Frontal cortex (tissue), 4 donors: ENCODE measurements around the gene NEDD4L. TPM values are rescaled to one million over a fixed set of nuclear protein-coding genes. Genes with fewer than 3 reads are reported as not detected.

Source experiments
- DNase-seq, 2 donors: peaks; one replicate each; pipeline ENCODE4 v3.0.0; 2012; ENCODE audit warnings: low spot score in 2 of 2
- FAIRE-seq: peaks from 2 replicates; lab custom pipeline; 2012; peaks lifted over from hg19 to GRCh38; lab: Jason Lieb, UNC
- total RNA-seq: library from RNA; depleted of rRNA; stranded (reverse); fragments of >200 nt; gene quantifications from one replicate; pipeline ENCODE4 v1.2.3, GENCODE V29; 2014
- donor health status: control.
- donor health status: control.
- donor health status: control.

Gene NEDD4L
- total RNA-seq, 1 donor from 2014 or later, result 108 TPM

DNA sequence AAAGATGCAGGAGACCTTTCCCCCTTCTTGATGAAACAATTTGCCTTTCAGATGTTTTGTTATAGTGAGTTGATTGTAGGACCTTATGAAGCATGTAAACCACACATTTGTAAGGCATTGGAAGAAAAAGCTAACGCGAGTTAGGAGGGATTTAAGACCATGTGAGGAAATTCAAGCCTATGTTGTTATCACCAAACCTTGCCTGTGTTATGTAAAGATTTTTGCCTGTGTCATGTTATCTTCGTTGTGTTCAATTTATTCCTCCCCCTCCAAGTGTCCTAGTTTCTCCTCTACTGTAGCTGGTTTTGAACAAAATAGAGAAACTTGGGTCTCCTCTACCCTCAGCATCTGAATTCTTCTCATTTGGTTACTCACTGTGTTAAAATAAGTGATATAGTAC is 173.0 kb downstream of the NEDD4L start:
- FAIRE-seq, result no peak
- DNase-seq, result no peak

DNA sequence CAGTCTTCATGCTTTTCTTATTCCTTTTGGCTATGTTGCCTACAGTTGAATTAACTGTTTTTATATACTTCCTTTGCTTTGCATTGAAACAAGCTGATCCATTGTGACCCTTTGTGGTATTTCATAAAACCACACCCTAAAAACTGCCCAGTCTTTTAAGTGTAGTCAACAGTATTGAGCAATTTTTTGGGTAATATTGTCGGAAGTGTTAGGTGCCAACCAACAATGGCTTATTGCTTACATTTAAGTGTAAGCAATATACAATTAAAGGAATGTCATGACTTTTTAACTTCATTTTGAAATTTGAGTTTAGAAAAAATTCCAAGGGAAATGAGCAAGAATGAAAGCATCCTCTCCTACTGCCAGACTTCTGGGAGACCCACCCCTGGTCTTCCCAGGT is 174.1 kb downstream of the NEDD4L start:
- FAIRE-seq, result no peak
- DNase-seq, result no peak

DNA sequence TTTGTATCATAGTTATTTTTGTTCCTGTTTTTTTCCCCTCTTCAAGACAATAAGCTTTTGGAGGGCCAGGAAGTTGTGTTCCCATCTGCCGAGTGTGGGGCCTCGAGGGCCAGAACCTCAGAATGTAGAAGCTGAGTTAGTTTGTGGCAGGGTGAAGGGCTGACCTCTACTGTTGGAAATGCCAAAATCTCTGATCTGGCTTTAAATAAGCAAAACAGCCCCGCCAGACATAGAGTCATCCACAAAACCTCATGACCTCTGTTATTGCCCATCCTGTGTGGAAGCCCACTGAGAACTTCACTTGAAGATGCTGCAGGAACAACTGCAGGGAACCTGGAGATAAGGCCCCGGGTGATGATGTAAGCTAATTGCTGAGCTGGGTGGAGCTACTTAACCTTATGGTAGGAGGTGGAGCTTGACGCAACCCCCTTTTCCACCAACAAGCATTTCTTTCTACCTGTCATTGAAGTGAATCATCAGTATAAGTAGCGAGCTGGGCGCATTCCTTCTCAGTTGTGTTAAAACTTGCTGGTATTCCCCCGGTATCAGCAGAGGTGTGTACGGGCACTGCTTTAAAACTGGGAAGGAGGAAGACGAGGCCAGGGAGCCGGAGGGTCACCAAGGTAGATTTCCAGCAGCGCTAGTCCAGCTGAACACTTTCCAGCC is 177.2 kb downstream of the NEDD4L start:
- DNase-seq (no peak), FAIRE-seq (no peak)

DNA sequence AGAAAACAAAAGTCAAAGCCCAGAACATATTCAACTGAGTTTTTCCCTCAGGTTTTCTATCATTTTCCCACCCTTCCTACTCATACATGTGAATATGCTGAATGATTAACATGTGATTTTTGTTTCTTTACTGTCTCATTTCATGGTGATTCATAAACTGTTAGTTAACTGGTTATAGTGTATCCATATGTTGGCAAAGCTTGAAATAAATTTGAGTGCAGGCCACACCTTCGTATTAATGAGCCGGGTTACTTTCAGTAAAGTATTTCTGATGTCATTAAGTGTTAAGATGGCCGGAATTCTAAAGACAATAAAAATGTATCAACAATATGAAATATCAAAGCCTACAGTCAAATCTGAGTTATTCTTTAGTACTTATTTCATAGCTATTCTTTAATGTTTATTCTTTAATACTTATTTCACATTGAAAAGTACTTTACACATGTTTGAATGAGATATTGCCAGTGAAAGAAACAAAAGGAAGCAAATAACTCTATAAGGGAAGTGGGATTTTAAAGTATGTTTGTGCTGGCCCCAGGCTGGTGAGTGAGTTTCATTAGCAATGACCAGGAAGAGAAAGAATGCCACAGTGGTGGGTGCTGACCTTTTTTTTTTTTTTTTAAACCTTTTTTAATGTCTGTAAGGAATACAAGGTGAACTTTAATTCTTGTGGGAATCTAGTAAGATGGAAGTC is 178.6 kb downstream of the NEDD4L start:
- no peak for FAIRE-seq
- no peak for DNase-seq

DNA sequence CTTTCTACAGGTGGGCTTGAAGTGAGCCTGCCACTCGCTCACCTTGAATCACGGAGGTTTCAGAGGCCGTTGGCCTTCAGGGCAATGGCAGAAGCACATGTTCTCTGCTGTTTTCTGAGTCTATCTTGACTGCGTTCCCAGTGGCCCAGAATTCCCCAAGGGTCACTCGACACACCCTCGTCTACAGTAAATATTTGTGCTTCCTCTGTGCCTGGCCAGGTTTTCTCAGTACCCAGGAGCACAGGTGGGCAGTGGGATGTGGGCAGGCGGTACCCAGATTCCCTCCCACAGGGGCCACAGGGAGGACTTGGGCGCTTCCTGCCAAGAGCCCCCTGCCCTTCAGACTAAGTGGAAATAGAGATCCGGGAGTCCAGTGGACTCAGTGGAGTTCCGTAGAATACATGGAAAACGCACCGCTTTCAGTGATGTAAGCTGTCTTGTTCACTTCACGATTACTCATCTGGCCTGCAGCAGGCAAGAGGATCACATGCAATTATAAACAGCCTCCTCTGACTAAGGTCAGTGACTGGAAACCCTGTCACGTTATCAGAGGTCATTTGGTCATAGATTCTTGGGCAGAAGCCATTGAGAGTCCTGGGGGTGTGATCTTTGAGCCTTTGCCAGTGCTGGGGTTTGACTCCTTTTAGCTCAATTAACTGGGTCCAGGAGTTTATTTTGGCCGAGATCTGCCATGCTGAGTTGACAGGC is 179.8 kb downstream of the NEDD4L start:
- peak in 1 of 2 donors; percentile 22 for DNase-seq
- no peak for FAIRE-seq

DNA sequence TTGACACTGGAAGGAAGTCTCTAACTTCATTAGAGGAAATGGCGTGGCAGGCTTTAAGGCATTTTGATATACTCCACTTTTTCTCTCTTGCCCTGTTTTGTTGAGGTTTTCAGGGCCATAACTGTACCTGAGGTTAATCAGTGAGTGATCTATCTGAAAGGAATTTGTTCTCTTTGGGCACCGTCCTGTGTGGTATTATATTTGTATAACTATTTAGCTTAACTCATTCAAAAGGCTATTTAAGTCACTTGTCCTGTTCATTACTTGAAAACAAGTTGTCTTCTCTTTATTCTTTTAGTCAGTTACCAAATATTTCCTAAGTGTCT is 180.4 kb downstream of the NEDD4L start:
- FAIRE-seq (no peak), DNase-seq (no peak)

DNA sequence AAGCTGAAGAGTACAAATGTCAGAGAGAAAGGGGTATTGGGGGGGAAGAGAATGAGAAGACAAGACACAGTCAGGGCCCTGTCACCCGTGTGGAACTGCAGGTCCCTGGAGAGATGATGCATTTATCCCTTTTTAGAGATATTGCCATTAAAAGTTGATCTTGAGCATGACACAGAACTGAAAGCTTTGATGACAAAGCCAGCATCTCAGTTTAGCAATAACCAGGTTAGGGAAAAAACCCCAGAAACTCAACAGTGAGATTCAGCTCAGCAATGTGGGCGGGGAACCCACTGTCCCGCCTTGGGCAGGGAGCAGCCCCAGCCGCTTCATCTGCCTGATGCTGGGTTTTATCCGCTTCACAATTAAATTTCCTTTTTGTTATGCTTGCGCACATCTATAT is 181.1 kb downstream of the NEDD4L start:
- FAIRE-seq, result no peak
- no peak for DNase-seq

DNA sequence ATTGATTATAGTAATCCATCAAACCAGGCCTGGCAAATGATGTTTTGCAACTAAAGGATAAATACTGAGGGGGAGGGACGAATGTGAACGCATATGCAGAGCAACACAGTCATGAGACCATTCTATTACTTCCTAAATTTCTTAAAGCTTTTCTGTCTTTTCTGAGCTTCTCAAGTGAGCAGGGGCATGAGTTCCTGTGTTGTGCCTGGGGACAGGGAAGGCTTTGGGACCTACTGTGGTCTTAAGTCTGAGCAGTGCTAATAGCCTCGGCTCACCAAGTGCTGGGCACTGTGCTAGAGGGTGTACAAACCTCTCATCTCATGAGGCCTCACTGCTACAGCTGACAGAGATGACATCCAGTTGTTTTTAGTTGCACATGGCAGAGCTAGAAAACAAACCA is 182.4 kb downstream of the NEDD4L start:
- DNase-seq (no peak), FAIRE-seq (no peak)

DNA sequence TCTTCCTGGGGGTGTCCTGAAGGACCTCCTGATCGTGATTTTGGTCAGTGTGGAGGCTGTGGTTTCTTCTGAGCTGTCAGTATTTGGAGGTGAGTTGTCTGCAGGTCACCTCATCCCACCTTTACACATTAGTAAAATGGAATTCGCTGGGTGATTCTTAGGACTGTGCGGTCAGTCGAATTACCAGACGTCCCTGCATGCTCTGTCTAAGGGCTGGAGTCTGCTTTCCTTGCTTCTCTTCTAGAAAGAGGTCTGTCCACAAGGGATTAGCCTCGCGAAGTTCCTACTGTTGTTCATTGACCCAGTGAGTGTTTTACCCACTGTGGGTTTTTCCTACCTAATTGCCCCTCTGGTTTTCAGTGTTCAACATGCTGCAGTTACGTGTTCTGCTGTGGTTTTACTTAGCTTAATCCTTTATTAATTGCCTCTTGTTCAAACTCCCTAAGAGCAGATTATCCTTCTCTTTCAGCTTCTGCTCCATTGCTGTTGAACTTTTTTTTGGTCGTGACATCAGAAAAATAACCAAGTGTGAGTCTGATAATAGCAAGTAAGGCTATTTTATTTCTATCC is 183.4 kb downstream of the NEDD4L start:
- DNase-seq, result no peak
- no peak for FAIRE-seq

DNA sequence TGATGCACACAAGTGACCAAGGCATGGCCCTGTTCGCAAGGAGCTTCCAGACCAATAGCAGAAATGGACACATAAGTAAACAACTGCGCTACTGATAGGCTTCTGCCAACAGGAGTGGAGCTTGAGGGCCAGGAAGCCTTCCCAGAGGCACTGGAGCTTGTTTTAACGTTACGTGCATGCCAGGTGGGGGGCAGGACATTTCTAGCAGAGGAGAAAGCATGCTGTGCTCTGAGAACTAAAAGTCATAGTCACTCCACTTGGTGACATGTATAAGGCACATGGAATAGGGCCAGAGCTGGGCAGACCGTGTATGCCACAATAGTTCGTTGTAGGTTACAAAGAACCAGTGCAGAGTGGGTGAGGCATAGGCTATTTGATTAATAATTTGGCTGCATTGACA is 184.2 kb downstream of the NEDD4L start:
- FAIRE-seq, result no peak
- no peak for DNase-seq

DNA sequence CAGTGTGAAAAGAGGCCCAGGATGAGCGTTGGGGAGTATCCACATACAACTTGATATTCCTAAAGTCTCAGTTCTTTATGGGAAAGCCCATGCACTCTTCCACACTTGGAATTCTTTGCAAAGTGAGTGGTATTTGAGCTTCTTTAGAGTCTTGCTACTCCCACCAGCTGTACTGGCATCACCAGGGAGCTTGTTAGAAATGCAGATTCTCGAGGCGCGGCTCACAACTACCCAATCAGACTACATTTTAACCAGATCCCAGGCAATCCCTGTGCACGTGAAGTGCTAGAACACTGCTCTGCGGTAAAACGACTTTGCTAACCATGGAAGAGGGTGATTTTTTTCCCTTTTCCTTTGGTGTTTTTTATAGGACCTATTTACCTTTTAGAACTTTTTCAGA is 184.7 kb downstream of the NEDD4L start:
- DNase-seq, result no peak

DNA sequence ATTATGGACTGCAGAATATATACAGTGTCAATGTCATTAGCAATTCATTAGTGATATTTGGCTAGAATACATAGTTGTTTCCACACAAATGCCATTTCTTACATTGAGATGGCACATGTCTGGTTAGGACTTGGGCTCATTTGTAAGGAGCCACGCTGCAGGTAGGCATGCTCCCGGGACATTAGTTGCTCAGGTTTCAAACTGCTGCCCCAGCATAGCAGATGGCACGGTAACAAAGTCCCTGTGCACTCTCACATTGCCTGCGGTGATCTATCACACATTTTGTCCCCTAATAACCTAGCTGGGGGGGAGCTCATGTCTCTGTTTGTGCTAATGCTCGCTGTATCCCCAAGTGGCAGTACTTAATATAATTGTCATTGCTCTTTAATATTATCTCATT is 185.1 kb downstream of the NEDD4L start:
- FAIRE-seq (no peak), DNase-seq (no peak)

More for the DNA sequence above, 184.7 kb downstream of the NEDD4L start:
- FAIRE-seq, result no peak

DNA sequence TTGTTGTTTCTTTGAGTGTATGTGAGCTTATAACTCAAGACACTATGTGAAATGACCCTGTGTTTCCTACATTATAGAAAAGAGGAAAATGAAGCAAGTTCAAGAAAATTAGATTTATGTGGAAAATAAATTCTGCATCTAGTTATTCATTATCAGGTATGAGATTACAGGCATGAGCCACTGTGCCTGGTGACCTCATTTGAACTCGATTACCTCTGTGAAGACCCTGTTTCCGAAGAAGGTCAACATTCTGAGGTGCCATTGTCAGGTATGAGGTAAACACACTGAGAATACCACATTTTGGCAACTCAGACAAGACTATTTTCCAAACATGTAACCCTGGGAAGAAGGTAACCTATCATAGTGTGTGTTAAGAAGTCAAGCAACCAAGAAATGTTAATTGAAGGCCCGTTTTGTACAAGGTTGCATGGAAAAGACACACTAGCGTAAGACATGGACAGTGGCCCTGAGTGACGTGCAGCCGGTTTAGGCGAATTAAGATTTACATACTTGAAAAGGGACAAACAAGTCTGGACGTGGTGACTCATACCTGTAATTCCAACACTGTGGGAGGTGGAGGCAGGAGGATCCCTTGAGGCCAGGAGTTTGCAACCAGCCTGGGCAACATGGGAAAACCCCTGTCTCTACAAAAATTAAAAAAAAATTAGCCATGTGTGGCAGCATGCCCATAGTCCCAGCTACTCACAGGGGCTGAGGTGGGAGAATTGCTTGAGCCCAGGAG is 186.6 kb downstream of the NEDD4L start:
- DNase-seq (no peak), FAIRE-seq (no peak)

DNA sequence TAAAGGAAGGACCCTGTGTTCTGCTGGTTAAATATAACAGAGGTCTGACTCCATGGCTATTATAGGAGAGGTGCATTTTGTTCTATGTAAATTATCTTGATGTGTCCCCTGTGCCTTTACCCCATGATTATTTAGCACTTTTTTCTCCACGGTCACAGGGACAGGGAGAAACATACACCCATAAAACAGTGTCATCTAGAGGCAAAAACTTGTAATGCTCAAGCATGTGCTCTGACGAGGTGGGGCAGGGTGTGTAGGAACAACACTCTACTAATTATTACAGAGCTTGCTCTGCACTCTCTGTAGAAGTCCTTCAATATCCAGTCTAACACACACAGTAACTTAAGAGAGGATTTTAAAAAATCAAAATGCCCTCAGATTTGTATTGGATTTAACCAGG is 187.9 kb downstream of the NEDD4L start:
- FAIRE-seq (no peak), DNase-seq (no peak)

DNA sequence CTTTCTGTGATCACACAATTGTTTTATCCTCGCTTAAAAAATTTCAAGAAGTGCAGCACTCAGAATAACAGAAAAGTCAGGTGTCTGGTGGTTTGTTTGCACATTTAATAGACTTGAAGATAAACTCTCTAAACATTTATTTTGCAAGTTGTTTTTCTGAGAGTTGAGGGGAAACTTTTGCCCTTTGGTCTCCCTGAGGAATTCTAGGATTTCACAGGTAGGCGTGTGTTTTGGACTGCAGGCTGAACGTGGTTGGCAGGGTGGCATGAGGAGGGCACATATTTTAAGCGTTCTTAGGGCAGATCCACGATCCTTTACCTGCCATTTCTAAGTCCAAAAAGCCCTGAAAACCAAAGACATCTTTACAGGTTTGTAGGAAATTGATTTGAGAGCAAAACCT is 188.6 kb downstream of the NEDD4L start:
- no peak for DNase-seq
- no peak for FAIRE-seq

DNA sequence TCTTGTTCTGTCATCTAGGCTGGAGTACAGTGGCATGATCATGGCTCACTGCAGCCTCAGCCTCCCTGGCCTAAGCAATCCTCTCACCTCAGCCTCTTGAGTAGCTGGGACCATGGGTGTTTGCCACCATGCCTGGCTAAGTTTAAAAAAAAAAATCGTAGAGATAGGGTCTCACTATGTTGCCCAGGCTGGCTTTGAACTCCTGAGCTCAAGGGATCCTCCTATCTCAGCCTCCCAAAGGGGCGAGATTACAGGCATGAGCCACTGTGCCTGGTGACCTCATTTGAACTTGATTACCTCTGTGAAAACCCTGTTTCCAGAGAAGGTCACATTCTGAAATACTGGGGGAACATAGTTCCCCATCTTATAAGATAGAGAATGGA is 190.3 kb downstream of the NEDD4L start:
- no peak for DNase-seq
- FAIRE-seq, result no peak

DNA sequence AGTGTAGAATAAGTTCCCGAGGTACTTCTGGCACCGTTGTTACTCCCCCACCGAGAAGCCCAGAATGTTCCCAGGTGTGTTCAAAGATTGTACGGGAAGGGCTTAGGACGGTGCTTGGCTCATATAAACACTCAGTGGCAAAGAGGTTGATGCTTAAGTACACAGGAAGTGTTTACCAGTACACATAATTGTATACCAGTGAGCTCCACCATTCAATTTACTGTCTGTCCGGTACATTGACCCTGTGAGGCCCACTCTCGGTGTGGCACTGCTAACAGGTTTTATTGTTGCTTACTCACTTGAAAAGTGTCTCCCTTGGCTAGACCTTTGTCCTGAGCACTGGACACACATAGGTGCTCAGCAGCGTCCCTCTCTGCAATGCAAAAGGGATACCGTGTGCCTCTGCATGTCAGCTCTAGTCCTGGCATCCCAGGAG is 191.0 kb downstream of the NEDD4L start:
- no peak for DNase-seq
- no peak for FAIRE-seq

DNA sequence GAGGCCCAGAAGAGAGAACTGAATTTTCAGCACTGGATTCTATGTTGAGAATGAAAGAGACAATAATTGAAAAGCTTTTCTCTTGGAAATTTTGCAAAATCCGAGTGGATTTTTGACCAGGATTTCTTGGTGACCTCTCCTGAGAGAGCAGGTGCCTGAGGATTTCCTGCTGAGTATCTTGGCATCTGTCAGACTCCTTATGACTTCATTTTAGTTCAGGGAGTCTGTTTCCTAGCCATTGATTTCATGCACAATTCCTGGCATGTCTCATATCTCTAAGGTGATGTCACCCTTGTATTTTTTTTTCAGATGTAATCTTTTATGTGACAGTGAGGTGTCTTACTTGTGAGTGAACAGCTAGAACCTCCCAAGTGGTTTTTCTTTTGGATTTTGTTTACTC is 195.9 kb downstream of the NEDD4L start:
- FAIRE-seq (no peak), DNase-seq (no peak)

DNA sequence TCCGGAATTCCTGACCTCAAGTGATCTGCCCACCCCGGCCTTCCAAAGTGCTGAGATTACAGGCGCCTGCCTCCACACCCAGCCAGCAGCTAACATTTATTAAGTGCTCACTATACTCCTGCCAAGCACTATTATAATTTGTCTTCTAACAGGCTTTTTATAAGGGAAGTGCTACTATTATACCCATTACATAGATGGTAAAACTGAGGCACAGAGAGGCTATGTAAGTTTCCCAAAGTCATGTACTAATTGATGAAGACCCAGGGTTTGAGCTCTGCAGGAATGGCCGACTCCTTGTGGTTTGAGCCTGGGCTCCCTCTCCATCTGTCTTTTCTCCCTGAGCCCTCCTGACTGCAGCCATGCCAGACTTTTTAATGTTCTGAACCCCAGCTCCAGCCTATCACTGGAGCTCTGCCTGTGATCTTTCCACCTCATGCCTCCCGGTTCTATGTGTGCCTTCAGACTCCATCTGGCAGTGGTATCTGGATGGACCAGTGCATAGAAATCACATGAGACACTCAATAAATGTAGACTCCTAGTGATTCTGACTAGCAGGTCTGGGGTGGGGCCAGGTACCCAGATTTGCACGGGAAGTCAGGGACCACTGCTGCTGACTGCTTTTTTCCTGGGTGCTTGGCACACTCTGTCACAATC is 197.1 kb downstream of the NEDD4L start:
- FAIRE-seq (no peak), DNase-seq (no peak)

DNA sequence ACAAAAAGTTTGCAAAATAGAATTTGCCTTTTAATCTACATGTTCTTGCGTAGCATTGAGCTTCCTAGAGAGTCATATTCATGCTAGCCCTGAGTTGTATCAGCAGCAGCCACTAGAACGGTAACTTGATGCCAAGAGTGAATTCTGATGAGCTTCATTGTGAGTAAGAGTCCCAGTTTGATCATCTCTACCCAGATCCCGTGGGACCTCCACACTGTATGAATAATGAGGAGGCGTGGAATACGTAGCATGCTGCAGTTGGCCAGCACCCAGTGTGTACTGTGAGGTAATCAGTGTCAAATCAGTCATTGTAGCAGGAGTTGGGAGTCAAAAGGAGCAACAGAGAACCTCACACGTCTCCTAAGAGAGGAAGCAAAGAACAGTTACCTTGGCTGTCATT is 197.9 kb downstream of the NEDD4L start:
- no peak for FAIRE-seq
- no peak for DNase-seq
